ENCODE results near the gene ADAD2.

The ADAD2 gene

GRCh38 chr16:84243732-84244131, 52.8 kb downstream of the ADAD2 start:
- no peak overlapping the region for H3K4me3 ChIP-seq (ENCODE audit: control insufficient read depth, low read depth, low read length)
- DNase-seq (ENCODE audit: low read depth) = no peak
- TF ChIP-seq CTCF (IDR thresholded peaks at IDR 0.05; ENCODE audit: control insufficient read depth, insufficient read depth, low read depth, low read length, missing control alignments) = no peak

- H3K4me3 ChIP-seq (ENCODE audit: control insufficient read depth, low read depth, low read length) = no peak overlapping the region
- no peak for DNase-seq (ENCODE audit: low read depth)
- no peak for TF ChIP-seq CTCF (IDR thresholded peaks at IDR 0.05; ENCODE audit: control insufficient read depth, insufficient read depth, low read depth, low read length, missing control alignments)
Measured at GRCh38 chr16:84244728-84245127, 53.8 kb downstream of the ADAD2 start.

GRCh38 chr16:84245956-84246678, 55.2 kb downstream of the ADAD2 start:
- DNase-seq (ENCODE audit: low read depth) = no peak
- TF ChIP-seq CTCF (IDR thresholded peaks at IDR 0.05; ENCODE audit: control insufficient read depth, insufficient read depth, low read depth, low read length, missing control alignments) = no peak

GRCh38 chr16:84246679-84247077, 55.7 kb downstream of the ADAD2 start:
- TF ChIP-seq CTCF (IDR thresholded peaks at IDR 0.05; ENCODE audit: control insufficient read depth, insufficient read depth, low read depth, low read length, missing control alignments) = no peak
- H3K4me3 ChIP-seq (ENCODE audit: control insufficient read depth, low read depth, low read length) = no peak overlapping the region
- DNase-seq (ENCODE audit: low read depth) = no peak

More at GRCh38 chr16:84245956-84246678, 55.2 kb downstream of the ADAD2 start:
- no peak overlapping the region for H3K4me3 ChIP-seq (ENCODE audit: control insufficient read depth, low read depth, low read length)
